Inflammatory macrophage (primary cell): ENCODE data around the gene TMEM225B.
A peak's percentile ranks its signal among the peaks of the same experiment; 100 is the strongest.
"Not testable (repeated sequence)": the region's sequence is repeated elsewhere in the genome, so short reads cannot be mapped to it uniquely, and the experiment has no call there.

Experiments used
- DNase-seq, 2 donors: peaks; one replicate each; pipeline ENCODE4 v3.0.0-alpha.2; 2020 to 2022
- total RNA-seq, 18 experiments: gene quantifications; one replicate each; lab custom pipeline; 2026; ENCODE audit warnings: mixed read lengths in 6 of 18, inconsistent platforms in 2 of 18; lab: John Stamatoyannopoulos, UW

TMEM225B gene, protein sequence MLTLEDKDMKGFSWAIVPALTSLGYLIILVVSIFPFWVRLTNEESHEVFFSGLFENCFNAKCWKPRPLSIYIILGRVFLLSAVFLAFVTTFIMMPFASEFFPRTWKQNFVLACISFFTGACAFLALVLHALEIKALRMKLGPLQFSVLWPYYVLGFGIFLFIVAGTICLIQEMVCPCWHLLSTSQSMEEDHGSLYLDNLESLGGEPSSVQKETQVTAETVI
- 0 to 0.21 (median 0.04) reads per million in 18 experiments for total RNA-seq

DNA sequence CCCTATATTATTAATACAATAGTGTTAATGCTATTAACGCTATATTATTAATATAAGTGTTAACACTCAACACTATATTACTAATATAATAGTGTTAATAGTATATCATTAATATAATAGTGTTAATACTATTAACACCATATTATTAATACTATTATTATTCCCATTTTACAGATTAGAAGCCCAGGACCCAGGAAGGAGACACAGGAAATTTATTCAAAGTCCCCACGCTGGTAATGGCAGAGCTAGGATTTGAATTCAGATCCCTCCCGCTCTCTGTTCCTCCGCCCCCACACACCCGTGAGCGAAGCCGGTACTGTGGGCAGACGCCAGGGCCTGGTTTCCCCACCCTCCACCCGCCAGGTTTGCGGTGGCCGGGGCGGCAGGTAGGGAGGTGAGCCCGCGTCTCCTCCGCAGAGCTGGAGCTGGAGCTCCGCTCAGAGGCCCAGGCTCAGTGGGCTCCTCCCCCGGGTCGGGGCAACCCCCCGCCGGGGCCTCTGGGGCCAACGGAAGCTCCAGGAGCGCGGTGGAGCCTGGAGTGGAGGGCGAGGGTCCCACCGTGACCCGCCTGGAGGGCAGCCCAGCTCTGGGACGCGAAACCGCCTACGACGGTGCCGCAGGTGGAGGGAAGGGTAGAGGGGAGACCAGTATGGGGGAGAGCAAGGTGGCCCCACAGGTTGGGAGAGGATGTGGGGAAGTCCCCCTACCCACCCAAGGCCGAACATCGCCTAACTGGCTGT is at the start of gene TMEM225B:
Gene TMEM225B, plus strand, starts transcription at position 506 of the 740 bp plus-strand sequence. CDS start 6,122 bp downstream, outside the sequence.
- DNase-seq = no peak

- not testable (repeated sequence) for DNase-seq
Observed at GRCh38 chr7:99549545-99549944, 48.5 kb upstream of the TMEM225B start.

- DNase-seq = no peak
Observed at GRCh38 chr7:99551334-99551733, 46.7 kb upstream of the TMEM225B start.

GRCh38 chr7:99551767-99552463 is 46.2 kb upstream of the TMEM225B start, which contains the start of gene FAM200A:
Gene FAM200A, minus strand, starts transcription at chr7:99552114. Its CDS starts 3,707 bp downstream, at chr7:99548407.
- DNase-seq = peak; percentile 87 to 92

DNA sequence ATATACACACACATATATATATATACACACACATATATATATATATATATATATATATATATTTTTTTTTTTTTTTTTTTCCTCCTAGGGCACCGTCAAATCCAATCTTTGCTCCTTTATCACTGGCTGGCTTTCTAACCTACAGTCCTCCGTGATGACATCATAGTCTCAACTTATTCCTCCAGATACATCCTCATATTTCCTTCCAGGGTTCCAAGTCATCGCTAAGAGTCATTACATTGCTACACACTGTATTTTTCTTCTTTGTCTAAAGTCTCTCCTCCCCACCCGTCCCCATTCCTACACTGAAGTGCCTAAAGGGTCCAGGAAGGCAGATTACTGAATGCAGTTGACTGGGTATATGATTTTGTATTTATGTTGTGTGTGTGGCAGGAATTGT is 45.0 kb upstream of the TMEM225B start:
- DNase-seq = no peak

GRCh38 chr7:99554939-99555338 is 43.1 kb upstream of the TMEM225B start:
- DNase-seq = peak in 1 of 2 donors; percentile 54

GRCh38 chr7:99557196-99557607 is 40.9 kb upstream of the TMEM225B start:
- no peak for DNase-seq

- DNase-seq = no peak
Observed at GRCh38 chr7:99557940-99558305, 40.1 kb upstream of the TMEM225B start.

DNA sequence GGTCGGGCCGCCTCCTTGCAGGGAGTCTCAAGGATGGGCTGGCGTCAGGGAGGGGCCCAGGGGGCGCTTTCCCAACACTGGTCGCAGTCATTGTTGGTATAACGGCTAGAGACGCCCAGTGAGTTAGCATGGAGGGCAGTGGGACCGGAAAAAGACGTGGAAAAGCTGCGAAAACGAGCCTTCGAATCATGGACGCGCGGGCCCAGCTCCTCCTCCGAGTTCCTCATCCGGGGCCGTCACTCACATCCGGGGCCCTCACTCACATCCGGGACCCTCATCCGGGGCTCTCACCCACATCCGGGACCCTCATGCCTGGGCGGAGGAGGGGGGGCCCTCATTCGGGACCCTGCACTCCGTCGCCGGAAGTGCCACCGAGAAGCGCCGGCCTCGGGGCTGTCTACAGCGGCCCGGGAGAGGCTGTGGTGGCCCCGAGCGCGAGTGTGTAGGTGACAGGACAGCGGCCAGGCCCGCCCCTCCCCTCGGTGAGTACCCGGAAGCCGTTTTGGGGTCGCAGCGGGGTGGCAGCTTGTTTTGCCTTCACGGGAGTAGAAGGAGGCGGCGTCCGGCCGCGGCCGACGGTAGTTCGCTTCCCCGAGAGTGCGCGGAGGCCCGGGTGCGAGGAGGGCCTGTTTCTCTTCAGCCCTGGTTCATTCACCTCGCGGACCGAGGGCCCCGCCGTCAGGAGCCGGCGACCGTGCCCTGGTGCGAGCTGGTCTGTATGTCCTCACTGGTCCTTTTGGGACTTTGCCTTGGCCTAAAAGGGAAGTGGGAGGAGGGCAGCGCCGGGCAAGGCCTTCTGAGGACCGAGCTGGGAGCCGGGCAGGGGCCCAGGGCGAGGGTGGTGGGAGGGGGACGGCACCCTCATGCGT is 39.5 kb upstream of the TMEM225B start, which contains the start of gene ZNF655:
Gene ZNF655, plus strand, starts transcription at position 337 of the 869 bp plus-strand sequence. CDS start 1,918 bp downstream, outside the sequence.
- peak; percentile 84 to 89 for DNase-seq

GRCh38 chr7:99559175-99559915 is 38.7 kb upstream of the TMEM225B start:
- DNase-seq = no peak

DNA sequence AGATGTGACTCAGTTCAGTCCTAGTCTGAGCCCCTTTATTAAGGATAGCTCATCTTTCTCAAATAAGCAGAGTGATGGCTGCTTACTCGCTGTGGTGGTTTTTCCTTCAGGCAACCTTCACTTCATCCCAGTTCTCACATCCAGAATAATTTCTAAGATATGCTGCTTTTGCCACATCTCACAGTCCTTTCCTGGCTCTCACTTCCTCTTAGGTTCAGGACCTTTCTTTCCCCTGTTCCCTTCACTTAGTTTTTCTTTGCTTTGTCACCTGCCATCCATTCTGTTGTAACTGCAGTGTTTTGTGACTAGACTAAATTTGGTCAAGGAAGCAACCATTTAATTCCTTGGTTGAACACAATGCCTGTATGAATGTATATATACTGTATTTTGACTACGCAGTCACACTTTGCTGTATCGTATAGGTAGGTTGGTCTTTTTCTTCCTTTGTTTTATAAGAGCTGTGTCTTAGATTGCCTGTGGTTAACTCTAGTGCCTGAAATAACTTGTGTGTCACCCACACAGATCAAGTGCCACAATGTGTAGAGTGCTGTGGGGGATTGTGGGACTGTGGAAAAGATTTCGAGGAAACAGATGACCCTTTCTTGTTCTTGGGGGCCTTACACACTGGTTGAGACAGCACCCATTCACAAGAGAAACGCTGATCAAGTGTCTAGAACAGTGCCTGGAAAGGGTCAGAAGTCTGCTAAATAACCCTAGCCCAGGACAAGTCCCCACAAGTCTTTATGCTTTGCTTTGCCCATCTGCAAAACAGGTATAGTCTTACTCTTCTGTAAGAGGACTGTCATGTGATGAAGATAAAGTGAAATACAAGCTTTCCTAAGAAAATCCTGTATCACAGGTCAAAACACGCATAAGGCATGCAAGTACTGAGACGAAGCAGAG is 37.0 kb upstream of the TMEM225B start:
- DNase-seq = no peak

GRCh38 chr7:99561737-99562051 is 36.4 kb upstream of the TMEM225B start:
- DNase-seq = no peak

DNA sequence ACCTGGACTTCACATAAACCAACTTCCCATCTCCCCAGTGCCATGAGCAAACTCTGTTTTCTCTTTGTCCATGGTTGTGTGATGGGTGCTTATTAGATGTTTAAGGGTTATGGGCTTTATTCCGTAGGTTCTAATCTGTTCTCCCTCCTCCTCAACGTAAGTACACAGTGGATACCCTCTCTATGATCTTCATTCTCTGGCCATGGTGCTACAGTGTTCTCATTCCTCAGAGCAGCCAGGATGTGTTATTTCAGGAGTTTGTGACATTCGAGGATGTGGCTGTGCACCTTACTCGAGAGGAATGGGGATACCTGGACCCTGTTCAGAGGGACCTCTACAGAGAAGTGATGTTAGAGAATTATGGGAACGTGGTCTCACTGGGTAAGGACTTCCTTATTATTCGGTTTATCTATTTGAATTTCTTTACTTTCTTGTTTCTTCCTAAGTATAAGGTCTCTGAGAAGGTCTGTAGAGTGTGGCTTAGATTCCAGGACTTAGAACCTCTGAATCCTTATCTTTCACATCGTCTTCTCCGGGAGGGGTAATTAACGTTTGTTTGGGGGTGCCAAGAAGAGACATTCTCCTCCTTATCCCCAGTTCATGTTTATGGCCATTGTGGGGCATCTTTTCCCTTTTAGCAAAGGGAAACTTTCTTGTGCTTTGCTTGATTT is 35.8 kb upstream of the TMEM225B start:
- no peak for DNase-seq

- peak; percentile 74 to 90 for DNase-seq
Observed at GRCh38 chr7:99562832-99563231, 35.2 kb upstream of the TMEM225B start.

- no peak for DNase-seq
Observed at GRCh38 chr7:99563650-99564049, 34.4 kb upstream of the TMEM225B start.

DNA sequence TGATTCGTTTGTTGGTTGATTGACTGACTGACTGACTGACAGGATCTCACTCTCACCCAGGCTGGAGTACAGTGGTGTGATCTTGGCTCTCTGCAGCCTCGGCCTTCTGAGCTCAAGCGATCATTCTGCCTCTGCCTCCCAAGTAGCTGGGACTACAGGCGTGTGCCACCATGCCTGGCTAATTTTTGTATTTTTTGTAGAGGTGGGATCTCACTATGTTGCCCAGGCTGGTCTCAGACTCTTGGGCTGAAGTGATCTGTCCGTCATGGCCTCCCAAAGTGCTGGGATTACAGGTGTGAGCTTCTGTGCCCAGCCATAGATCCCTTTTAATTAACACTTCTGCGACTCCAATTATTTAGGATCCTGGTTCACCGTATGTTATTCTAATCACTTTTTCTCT is 29.3 kb upstream of the TMEM225B start:
- DNase-seq = not testable (repeated sequence)

DNA sequence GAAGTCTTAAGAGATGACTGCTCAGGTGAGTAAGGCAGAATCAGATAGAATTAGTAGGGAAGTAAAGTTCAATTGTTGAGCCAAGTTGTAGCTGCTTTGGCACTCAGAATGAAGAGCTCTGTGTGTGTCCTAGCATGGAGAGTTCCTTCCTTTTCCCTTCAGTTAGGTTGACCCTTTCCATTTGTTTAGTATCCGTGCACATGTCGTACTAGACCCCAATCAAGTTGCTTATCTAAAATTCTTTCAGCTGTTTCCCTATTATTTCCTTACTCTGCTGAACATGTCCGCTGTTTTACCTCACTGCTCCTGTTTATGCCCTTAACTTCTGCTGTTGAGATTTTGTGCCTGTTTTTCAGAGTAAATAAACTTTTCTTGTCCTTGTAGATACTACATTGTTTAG is 26.3 kb upstream of the TMEM225B start:
- no peak for DNase-seq

GRCh38 chr7:99573257-99573656 is 24.8 kb upstream of the TMEM225B start:
- DNase-seq = no peak

DNA sequence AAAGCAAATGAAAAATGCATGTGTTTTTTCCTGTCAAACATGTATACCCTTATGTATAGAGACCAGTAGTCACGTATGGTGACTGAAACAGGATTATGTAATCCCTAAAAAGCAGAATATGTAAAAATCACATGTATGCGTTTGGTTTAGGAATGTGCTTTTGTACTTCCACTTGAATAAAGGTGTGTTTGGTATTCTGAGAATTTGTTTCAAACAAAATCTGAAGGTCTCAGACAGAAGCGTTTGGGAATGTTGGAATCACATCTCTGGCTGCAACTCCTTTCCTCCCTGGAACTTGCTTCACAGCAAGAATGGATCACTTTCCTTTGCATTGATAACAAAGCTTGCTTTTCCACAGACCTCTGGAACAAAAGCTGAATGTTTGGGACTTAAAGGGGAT is 21.8 kb upstream of the TMEM225B start:
- DNase-seq = no peak
